Cortex of kidney (tissue), 1 donor: ENCODE measurements around the gene OR2W1.

Source experiments
- DNase-seq: peaks from one replicate; lab custom pipeline; 2025; lab: John Stamatoyannopoulos, UW

Gene OR2W1, protein sequence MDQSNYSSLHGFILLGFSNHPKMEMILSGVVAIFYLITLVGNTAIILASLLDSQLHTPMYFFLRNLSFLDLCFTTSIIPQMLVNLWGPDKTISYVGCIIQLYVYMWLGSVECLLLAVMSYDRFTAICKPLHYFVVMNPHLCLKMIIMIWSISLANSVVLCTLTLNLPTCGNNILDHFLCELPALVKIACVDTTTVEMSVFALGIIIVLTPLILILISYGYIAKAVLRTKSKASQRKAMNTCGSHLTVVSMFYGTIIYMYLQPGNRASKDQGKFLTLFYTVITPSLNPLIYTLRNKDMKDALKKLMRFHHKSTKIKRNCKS

DNA sequence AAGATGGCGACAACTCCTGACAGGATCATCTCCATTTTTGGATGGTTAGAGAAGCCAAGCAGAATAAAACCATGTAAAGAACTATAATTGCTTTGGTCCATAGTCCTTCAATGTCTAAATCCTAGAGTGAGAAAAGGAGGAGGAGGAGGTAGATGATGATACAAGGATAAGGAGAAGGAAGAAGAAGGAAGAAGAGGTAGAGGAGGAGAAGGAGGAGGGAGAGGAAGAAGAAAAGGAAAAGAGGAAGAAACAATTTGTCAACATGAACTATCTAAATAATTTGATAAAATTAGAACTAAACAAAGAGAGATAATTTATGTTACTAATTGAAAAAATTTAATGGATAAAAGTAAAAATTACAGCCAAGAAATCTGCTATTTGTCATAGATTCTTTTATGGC lies at the start of gene OR2W1:
TSS of gene OR2W1 (minus strand) at position 101 of the 400 bp plus-strand sequence. CDS start at position 101, 0 bp downstream.
- no peak for DNase-seq

DNA sequence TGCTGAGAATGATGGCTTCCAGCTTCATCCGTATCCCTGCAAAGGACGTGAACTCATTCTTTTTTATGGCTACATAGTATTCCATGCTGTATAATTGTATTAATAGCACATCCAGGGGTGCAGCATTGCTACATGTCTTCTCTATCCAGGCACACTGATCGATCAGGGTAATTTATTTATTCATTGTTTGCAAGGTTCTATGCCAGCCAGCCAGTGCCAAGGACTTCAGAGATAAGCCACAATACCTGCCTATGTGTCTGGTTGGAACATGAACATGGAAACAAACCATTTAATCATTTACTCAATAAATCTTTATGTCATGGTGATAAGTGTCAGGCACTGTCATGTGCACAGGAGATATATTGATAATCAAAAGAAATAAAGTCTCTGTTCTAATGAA lies 48.0 kb upstream of the OR2W1 start:
- no peak for DNase-seq

DNA sequence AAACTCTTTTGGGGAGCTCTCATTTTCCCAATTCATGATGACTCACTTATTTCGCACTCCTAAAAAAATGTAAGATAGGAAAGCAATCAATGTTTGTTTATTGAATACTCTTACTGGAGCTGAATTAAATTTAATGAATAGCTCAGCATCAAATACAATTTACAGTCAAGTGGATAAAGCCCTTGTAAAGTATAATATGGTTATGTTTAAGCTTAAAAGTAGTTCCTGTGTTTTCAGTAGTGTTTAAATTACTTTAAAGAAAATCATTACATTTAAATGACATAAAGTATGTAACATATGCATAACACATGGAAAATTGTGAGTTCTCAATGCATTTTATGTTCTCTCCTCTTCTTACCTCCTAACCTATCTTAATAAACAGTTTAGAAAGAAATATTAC lies 42.2 kb upstream of the OR2W1 start, which contains the start of gene OR2B3:
TSS of gene OR2B3 (minus strand) at position 101 of the 400 bp plus-strand sequence. CDS start at position 36, 65 bp downstream.
- no peak for DNase-seq

DNA sequence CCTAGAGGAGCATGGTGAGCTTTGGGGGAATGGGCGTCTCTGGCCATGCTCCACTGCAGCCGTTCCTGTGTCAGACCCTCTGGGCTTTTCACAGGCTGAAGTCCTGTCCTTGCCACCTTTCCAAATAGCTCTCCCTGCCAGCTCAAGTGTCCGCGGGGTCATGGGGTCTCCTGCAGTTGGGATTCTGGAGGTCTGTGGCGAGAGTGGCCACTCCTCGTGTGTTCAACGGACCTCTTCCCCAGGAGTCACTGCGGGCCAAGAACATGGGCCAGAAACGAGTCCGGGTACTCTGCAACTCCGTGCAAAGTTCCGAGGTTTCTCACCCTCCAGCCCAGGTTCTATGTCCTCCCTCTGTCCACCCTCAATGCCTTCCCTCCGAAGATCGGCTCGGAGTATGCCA lies 37.5 kb upstream of the OR2W1 start:
- no peak for DNase-seq

DNA sequence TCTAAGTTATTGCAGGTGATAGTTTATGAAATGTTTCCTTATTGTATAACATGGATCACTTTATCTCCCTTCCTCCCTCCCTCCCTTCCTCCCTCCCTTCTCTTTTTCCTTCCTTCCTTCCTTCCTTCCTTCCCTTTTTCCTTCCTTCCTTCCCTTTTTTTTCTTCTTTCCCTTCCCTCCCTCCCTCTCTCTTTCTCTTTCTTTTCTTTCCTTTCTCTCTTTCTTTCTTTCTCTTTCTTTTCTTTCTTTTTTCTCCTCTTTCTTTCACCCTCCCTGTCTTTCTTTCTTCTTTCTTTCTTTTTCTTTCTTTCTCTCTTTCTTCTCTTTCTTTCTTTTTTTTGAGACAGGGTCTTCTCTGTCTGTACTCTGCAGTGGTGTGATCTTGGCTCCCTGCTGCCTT lies 36.3 kb upstream of the OR2W1 start:
- no peak for DNase-seq

DNA sequence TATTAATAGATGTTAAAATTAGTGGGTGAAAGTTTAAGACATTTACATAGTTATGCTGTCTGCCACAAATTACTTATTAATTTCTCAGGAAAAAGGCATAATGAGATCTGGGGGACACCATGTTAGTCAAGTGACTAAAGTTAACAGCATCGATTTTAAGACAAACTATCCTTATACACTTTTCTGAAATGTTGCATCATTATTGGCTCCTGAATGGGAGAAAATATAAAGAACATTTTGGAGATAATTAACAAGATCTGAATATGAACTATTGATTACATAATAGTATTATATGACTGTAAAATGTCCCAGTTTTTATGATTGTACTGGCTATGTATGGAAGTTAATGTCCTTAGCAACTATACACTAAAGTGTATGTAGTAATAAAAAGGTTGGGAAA lies 34.2 kb upstream of the OR2W1 start:
- DNase-seq, result no peak

DNA sequence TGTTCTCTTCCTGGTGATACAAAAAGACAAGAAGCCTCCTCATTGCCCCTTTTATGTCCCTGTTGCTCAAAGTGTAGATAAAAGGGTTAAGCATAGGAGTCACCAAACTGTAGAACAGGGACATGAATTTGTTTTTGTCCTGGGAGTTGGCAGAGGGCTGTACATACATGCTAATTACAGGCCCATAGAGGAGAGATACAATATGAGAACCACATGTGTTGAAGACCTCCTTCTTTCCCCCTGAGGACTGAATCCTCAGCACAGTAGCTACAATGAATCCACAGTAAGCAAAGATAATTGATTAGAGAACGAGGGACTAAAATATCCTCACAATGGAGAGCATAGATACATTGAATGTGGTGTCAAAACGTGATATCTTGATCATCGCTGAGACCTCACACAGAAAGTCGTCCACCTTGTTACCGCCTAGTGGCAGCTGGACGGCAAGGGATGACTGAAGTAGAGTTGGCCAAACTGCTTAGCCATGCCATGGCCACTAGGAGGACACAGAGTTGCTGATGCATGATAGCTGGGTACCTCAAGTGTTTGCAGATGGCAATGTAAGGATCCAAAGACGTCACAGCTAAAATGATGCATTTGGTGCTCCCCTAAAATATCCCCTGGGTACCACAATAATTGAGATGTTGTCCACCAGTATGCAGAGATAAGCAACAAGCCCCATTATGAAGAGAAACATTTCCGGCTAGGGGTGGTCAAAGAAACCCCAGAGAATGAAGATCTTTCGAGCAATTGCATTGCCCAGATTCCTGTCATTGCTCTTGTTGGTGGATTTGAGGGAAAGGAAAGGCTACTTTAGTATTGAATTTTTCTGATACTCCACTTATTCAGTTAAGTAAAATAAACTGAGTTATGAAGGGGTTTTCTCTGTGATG lies 27.1 kb upstream of the OR2W1 start:
- no peak for DNase-seq

DNA sequence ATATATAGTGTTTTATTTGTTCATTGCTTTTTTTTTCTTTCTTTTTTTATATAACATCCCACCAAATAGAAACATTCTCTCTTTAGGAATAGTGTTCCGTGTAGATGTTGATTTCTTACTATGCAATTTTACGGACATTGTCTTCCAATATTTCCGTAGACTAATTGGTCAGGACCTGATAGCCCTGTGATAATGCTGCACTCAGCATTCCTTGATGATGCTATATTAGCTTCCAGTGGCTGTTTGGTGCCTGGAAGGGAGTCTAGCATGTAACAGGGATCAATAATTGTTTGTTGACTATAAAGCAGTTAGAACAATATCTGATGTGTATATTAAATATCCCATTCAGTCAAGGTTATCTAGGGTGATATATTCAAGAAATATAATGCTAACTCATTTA lies 6.7 kb upstream of the OR2W1 start:
- DNase-seq, result no peak

DNA sequence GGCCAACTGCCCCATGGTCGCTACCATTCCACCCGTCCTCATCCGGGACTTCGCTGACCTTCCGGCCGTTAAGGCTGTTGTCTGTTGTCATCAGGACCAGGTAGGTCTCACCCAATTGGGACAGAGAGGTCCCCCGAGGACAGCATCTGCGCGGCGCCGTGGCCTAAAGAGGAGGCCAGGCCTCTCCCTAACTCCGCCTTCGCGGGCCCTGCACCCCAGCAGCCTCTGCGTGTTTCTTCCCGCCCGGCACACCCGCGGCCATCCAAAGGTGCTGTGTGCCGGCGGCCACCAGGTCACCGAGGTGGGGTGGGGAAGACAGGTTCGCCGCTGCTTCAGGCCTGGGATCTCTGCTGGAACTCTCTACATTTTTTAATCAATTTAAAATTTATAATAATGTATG lies 9.0 kb downstream of the OR2W1 start:
- no peak for DNase-seq

DNA sequence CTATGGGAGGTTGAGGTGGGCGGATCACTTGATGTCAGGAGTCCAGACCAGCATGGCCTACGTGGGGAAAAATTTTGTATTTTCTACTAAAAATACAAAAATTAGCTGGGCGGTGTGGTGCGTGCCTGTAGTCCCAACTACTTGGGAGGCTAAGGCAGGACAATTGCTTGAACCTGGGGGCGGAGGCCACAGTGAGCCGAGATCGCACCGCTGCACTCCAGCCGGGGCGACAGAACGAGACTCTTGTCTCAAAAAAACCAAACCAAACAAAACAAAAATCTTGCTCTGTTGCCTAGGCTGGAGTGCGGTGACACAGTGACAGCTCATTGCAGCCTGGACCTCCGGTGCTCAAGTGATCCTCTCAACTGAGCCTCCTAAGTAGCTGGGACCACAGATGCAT lies 16.2 kb downstream of the OR2W1 start:
- no peak for DNase-seq

DNA sequence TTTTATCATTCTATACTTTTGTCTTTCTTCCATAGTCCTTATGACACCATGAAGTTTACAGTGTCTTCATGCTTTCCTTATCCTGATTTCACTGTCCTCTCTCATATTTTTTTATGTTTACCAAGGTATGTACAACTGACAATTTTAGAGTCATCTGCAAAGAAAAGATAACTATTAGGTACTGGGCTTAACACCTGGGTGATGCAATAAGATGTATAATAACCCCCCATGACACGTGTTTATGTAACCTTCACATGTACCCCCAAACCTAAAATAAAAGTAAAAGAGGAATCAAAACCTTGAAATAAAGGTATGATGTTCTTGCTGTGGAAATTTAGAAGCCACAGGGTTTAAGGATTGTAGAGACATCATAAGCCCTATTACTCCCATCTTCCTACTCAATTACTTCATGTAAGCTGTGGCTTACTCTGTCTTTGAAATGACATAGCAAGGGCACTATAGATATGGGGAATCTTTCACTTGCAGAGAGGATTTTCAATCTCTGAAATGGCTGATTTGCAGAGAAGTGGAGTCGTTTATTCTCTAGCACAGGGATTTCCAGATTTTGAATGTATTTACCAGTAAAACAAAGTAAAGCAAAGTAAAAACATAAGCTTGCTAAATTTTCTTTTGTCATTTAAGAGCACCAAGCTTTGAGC lies 18.9 kb downstream of the OR2W1 start:
- DNase-seq, result no peak

DNA sequence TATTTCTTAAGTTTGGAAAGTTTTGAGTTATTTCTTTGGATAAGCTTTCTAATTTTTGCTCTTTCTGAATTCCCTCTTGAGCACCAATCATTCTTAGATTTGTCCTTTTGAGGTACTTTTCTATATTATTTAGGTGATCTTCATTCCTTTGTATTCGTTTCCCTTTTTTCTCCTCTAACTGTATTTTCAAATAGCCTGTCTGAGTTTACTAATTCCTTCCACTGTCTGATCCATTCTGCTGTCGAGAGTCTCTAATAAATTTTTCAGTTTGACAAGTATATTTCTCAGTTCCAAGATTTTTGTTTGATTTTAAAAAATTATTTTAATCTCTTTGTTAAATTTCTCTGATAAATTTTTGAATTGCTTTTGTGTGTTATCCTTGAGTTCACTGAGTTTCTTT lies 23.5 kb downstream of the OR2W1 start:
- no peak for DNase-seq

DNA sequence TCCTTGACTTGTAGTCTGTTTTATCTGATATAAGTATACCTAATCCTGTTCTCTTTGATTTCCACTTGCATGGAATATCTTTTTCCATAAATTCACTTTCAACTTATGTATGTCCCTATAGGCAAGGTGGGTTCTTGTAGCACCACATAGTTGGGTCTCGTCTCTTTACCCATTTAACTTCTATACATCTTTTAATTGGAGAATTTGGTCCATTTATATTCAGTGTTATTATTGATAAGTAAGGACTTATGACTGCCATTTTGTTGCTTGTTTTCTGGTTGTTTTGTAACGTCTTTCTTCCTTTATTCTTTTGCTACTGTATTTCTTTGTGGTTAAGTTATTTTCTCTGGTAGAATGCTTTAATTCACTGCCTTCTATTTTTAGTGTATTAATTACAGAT lies 25.3 kb downstream of the OR2W1 start:
- DNase-seq, result no peak

DNA sequence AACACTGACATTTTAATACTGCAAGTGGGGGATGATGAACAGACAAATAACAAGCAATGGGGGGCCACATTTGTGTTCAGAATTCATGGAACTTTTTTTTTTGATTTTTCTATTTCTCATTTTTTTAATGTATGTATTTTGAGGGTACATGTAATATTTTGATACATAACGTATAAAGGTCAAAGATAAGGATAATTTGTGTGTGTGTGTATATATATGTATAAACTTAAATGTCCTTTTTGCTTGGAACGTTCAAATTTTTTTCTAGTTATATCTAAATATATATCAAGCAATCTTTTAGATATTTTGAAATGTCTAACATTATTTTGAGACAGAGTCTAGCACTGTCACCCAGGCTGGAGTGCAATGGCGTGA lies 27.6 kb downstream of the OR2W1 start:
- DNase-seq, result no peak

DNA sequence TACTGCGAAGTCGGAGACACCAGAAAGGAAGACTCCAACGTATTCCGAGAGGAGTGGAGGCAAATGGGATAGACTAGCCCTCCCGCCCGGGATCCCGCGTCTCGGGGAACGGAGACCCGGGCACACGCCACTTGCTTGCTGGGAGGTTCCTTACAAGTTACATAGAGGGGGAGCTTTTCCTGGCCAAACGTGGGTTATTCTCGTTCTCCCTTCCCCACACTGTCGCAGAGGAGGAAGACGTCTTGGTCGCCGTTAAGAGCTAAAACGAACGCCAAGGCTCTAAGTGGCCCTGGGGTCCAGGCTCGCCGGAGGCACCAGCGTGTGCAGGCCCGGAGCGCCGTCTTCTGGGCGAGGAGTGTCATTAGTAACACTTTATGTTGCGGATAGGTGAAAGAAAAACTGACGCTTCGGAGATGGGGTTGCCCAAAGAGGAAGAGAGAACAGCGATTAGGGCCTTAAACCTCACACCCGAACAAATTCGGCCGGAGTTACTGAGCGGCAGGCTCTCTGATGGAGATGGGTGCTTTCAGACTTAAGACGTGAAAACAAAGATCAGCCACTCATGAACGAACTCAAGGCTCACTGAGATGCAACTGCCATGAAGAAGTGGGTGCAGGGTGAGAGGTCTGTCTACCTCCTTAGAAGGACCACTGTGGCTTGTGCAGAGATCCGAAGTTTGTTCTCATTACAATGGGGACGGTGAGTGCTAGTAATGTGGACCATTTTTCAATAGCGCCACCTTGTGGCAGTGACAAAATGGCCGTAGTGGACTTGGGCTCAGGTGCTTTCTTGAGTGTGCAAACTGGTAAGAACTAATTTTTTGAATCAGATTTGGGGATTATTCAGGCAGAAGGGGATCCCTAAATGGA lies 28.2 kb downstream of the OR2W1 start:
- DNase-seq, result no peak

DNA sequence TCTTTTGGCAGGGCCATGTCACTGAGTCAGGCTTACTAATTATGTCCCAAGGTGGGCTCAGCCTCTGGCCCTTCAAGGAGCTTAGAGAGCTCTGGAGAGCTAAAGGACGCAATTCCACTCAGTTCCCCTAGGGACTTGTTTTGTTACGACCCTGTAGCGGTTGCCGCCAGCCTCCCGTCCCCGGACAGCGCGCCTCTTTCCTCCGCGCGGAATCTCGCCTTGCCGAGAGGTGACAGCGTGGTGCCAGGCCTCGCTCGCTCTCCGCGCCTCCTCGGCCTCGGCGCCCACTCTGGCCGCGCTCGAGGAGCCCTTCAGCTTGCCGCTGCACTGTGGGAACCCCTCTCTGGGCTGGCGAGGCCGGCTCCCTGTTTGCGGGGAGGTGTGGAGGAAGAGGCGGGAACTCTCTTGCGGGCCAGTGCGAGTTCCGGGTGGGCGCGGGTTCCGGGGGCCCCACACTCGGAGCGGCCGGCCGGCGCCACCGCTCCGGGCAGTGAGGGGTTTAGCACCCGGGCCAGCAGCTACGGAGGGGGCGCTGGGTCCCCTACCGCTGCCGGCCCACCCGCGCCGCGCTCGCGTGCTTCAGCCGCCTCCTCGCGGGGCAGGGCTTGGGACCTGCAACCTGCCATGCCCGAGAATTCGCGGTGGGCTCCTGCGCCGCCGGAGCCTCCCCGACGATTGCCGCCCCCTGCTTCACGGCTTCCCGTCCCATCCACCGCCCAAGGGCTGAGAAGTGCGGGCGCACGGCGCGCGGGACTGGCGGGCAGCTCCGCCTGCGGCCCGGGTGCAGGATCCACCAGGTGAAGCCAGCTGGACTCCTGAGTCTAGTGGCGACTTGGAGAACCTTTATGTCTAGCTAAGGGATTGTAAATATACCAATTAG lies 30.0 kb downstream of the OR2W1 start:
- no peak for DNase-seq

DNA sequence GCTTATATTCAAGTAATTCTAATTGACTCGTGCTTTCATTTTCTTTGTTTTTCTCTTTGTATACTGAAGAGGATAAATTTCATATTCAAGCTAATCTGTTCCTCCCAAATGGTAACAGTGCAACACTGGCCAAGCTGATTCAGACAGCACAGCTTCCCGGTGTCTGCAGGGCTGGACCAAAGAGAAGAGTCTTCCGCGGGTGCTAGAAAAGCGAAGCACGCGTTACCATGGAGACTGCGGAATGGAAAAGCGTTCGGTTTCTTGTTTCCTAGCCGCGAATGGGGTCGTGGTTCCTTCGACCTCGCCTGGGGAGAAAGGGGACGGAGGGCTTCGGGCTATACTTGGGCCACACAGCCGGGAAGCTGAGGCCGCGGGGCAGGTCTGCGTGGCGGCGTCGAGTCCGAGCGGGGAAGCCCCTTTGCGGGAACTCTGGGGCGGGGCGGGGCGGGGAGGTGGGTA lies 33.7 kb downstream of the OR2W1 start:
- no peak for DNase-seq

DNA sequence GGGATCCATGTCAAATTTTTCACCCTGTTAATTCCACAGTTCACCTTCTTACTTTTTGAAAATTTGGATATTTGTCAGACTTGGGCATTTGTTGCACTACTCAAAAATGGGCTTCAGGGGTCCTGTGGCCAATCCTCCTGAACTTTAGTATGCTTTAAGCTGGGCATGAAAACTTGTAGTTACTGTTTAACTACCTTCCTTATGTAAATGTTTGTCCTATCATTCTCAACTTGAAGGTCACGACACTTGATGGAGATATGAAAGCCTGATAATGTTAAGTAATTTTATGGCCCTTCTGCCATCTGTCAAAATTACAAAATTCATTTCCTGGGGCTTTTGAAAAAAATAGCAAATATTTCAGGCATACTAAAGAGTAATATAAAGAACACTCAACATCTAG lies 35.6 kb downstream of the OR2W1 start:
- no peak for DNase-seq

DNA sequence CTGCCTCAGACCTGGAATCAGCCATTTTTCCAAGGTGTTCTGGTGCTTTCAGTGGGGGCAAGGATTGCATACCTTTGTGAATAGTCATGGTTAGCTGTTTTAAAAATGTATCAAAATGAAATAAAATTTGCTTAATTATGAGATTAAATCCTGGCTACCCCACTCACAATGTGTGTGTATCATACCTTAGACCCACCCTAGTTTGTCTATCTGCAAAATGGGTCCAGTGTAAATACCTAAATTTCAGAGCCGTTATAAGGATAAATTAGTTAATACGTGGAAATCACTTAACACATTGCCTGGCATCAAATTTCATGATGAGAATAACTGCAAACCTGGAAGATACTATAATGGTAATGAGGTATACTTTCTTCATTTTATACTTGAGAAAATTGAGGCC lies 36.9 kb downstream of the OR2W1 start:
- no peak for DNase-seq

DNA sequence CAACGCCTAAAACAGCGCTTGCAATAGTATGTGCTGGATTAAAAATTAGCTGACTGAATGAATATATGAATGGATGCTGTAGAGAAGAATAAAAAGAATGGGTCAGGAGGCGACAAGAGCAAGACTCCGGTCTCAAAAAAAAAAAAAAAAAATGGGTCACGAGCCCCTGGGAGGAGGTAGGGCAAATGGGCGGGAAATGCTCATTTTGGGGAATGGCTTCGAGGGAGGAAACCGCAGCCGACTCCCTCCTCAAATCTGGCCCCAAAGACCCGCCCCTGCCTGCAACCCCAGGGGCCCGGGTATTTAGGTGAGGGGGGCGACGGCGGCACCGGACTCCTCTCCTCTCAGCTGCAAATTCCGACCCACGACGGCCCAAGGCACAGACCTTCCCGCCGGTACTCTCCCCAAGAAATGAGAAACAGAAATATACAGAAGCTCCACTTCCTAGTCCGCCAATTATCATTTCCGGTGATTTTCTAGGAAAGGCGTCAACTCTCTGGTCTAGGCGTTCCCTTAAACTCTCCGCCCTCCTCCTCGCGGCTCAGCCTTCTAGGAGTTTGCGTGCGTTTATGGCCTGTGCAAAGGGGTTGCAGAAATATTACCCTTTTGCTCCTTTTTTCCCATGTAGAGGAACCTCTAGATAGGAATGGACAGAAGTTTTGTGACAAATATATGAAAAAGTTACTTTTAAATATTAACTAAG lies 39.6 kb downstream of the OR2W1 start, which contains the start of gene ZNF311:
TSS of gene ZNF311 (minus strand) at position 133 of the 703 bp plus-strand sequence. CDS start 1,361 bp downstream, outside the sequence.
- no peak for DNase-seq
